HepG2 (cell line): Measurements from ENCODE around the gene FOXRED2. TPM values are rescaled to one million over a fixed set of nuclear protein-coding genes. Genes with fewer than 3 reads are reported as not detected.

Experiments used
- ARID4A ChIP-seq: sonication (generic); formaldehyde crosslinking; IDR thresholded peaks from 2 replicates; pipeline ENCODE4 v1.5.0; 2020; ENCODE audit warnings: mild to moderate bottlenecking, missing genetic modification reagents, borderline replicate concordance
- CCAR2 ChIP-seq: fragments of 200-400 bp; formaldehyde crosslinking; optimal IDR thresholded peaks from 2 replicates; pipeline ENCODE3; 2018; ENCODE audit warnings: low read depth, mild to moderate bottlenecking, low read length, moderate library complexity
- FOXA3 ChIP-seq: IDR thresholded peaks from 2 replicates; pipeline ENCODE4 v1.6.1; 2016; ENCODE audit warnings: missing genetic modification reagents, missing compliant biosample characterization
- HDAC6 ChIP-seq: fragments of 200-600 bp; sonication (generic); IDR thresholded peaks from 2 replicates; pipeline ENCODE4 v1.7.0; 2017; ENCODE audit warnings: mild to moderate bottlenecking, antibody characterized with exemption, low read length, low read depth
- HNF4A ChIP-seq: sonication (generic); formaldehyde crosslinking; IDR thresholded peaks from 2 replicates; pipeline ENCODE4 v1.4.0; 2020; ENCODE audit warnings: missing genetic modification reagents
- MTA3 ChIP-seq: sonication (generic); formaldehyde crosslinking; IDR thresholded peaks from 2 replicates; pipeline ENCODE4 v1.4.0; 2020; ENCODE audit warnings: missing genetic modification reagents
- PAXIP1 ChIP-seq: sonication (generic); formaldehyde crosslinking; conservative IDR thresholded peaks from 2 replicates; pipeline ENCODE4 v1.4.0; 2020; ENCODE audit warnings: mild to moderate bottlenecking, missing genetic modification reagents, moderate library complexity
- RBM22 ChIP-seq: fragments of 200-400 bp; formaldehyde crosslinking; optimal IDR thresholded peaks from 2 replicates; pipeline ENCODE3; 2017; ENCODE audit warnings: mild to moderate bottlenecking, low read length, moderate library complexity
- SP140L ChIP-seq: sonication (generic); formaldehyde crosslinking; IDR thresholded peaks from 2 replicates; pipeline ENCODE4 v1.4.0; 2020; ENCODE audit warnings: missing genetic modification reagents, borderline replicate concordance
- ZBTB20 ChIP-seq: sonication (generic); formaldehyde crosslinking; IDR thresholded peaks from 2 replicates; pipeline ENCODE4 v1.8.1; 2023; ENCODE audit warnings: missing genetic modification reagents, low read depth, mild to moderate bottlenecking, borderline replicate concordance
- ZFP36L1 ChIP-seq: sonication (generic); formaldehyde crosslinking; IDR thresholded peaks from 2 replicates; pipeline ENCODE4 v1.8.0; 2022; ENCODE audit warnings: mild to moderate bottlenecking, missing genetic modification reagents, moderate library complexity
- ZNF331 ChIP-seq: sonication (generic); formaldehyde crosslinking; IDR thresholded peaks from 2 replicates; pipeline ENCODE4 v1.4.0; 2020; ENCODE audit warnings: missing genetic modification reagents
- ZNF354B ChIP-seq: sonication (generic); formaldehyde crosslinking; IDR thresholded peaks from 2 replicates; pipeline ENCODE4 v1.8.0; 2022; ENCODE audit warnings: mild to moderate bottlenecking, missing genetic modification reagents
- ZNF737 ChIP-seq: sonication (generic); formaldehyde crosslinking; IDR thresholded peaks from 2 replicates; pipeline ENCODE4 v1.5.0; 2020; ENCODE audit warnings: missing genetic modification reagents, mild to moderate bottlenecking, borderline replicate concordance
- ZNF761 ChIP-seq: sonication (generic); formaldehyde crosslinking; conservative IDR thresholded peaks from 2 replicates; pipeline ENCODE4 v1.4.0; 2020; ENCODE audit warnings: mild to moderate bottlenecking, missing genetic modification reagents
- ZNF766 ChIP-seq: sonication (generic); formaldehyde crosslinking; IDR thresholded peaks from 2 replicates; pipeline ENCODE4 v1.5.0; 2020; ENCODE audit warnings: missing genetic modification reagents, borderline replicate concordance
- polyA plus RNA-seq, 8 experiments: library from polyadenylated mRNA; depleted of rRNA in 3 of 8; stranded (reverse) in 7 of 8; unstranded in 1 of 8; fragments of >200 nt; fragmentation: Illumina TruSeq in 4 of 8; extraction: Trizol in 4 of 8; gene quantifications; 2 replicates each; pipeline versions ENCODE4 v1.2.1 to v1.2.3, GENCODE V29; 2011 to 2016; ENCODE audit warnings: low read depth in 4 of 8, missing spikeins in 1 of 8, mixed read lengths in 1 of 8; ENCODE audit not compliant: insufficient read depth in 1 of 8
- total RNA-seq, 5 experiments: library from RNA; depleted of rRNA; stranded (reverse); fragments of >200 nt; fragmentation: Illumina TruSeq; extraction: Trizol; gene quantifications; 2 replicates each; pipeline ENCODE4 v1.2.3, GENCODE V29; 2016; ENCODE audit warnings: low read depth in 1 of 5
- TF ChIP-seq, protein P1 (sequence below): IDR thresholded peaks from 2 replicates; pipeline ENCODE4 v1.6.1; 2012; ENCODE audit warnings: inconsistent platforms
- TF ChIP-seq, protein P2 (sequence below), 2 experiments: sonication (generic) in 1 of 2; formaldehyde crosslinking in 1 of 2; IDR thresholded peaks; 2 replicates each; pipeline versions ENCODE4 v1.5.1 to v1.6.1; 2011 to 2020; ENCODE audit warnings: borderline replicate concordance in 1 of 2, low read depth in 1 of 2, low read length in 1 of 2, mild to moderate bottlenecking in 1 of 2, missing genetic modification reagents in 1 of 2, moderate library complexity in 1 of 2

Gene FOXRED2
- total and polyA plus RNA-seq, 2 of the 13 experiments (the other 11 are each of a cell fraction or from before 2014, with no cell fraction given), result 9.3 to 28.1 TPM

GRCh38 chr22:36481393-36482168 lies 25.3 kb downstream of the FOXRED2 start, which contains the start of gene TXN2 (continued):
- TF ChIP-seq ARID4A (CRISPR knock-in tag) (peak; percentile 91), ZNF761 (no peak; the same call in 1 of the 2 replicates), ZNF766 (CRISPR knock-in tag) (no peak), SP140L (CRISPR knock-in tag) (no peak), RBM22 (peak; percentile 79), CCAR2 (no peak), FOXA3 (CRISPR knock-in tag) (peak; percentile 12; the same call in 1 of the 2 replicates), HDAC6 (no peak), ZFP36L1 (no peak), ZBTB20 (peak; percentile 64; the same call in 1 of the 2 replicates), ZNF354B (CRISPR knock-in tag) (no peak), PAXIP1 (CRISPR knock-in tag) (peak; percentile 32; the same call in 1 of the 2 replicates), MTA3 (CRISPR knock-in tag) (no peak), ZNF331 (CRISPR knock-in tag) (no peak; the same call in 1 of the 2 replicates), HNF4A (CRISPR knock-in tag) (peak; percentile 2; the same call in 1 of the 2 replicates), ZNF737 (CRISPR knock-in tag) (0 out of 2 replicates have a peak, but pooled peaks have one; percentile 29)
- TF ChIP-seq, protein P1, sequence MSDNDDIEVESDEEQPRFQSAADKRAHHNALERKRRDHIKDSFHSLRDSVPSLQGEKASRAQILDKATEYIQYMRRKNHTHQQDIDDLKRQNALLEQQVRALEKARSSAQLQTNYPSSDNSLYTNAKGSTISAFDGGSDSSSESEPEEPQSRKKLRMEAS, result peak; percentile 70; the same call in 1 of the 2 replicates
- TF ChIP-seq, protein P2, sequence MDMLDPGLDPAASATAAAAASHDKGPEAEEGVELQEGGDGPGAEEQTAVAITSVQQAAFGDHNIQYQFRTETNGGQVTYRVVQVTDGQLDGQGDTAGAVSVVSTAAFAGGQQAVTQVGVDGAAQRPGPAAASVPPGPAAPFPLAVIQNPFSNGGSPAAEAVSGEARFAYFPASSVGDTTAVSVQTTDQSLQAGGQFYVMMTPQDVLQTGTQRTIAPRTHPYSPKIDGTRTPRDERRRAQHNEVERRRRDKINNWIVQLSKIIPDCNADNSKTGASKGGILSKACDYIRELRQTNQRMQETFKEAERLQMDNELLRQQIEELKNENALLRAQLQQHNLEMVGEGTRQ (IDR thresholded peaks at IDR 0.05; ENCODE audit: low read depth, low read length), result no peak
- TF ChIP-seq, protein P2 (CRISPR knock-in tag; IDR thresholded peaks at IDR 0.05; ENCODE audit: borderline replicate concordance), result no peak; the same call in 1 of the 2 replicates
